ENCODE results near the gene UROS.

Gene UROS

GRCh38 chr10:125822878-125823662 lies at the start of gene UROS, which contains the start of gene BCCIP:
TSS of gene UROS (minus strand) at chr10:125823258. CDS start at chr10:125816499, 6,759 bp downstream.
TSS of gene BCCIP (plus strand) at chr10:125823546. CDS start at chr10:125823558, 12 bp downstream.
- DNase-seq, result peak; percentile 82

- no peak for DNase-seq
Observed at GRCh38 chr10:125871338-125871737, 48.3 kb upstream of the UROS start.

- DNase-seq, result no peak
Observed at GRCh38 chr10:125868372-125868975, 45.4 kb upstream of the UROS start.

- DNase-seq, result no peak
Observed at GRCh38 chr10:125866421-125867029, 43.5 kb upstream of the UROS start.

GRCh38 chr10:125865120-125865519 lies 42.1 kb upstream of the UROS start:
- no peak for DNase-seq

- no peak for DNase-seq
Observed at GRCh38 chr10:125859128-125859817, 36.2 kb upstream of the UROS start.

- no peak for DNase-seq
Observed at GRCh38 chr10:125857185-125857760, 34.2 kb upstream of the UROS start.

GRCh38 chr10:125852487-125852886 lies 29.4 kb upstream of the UROS start:
- no peak for DNase-seq

GRCh38 chr10:125850766-125851731 lies 28.0 kb upstream of the UROS start:
- DNase-seq, result no peak

- no peak for DNase-seq
Observed at GRCh38 chr10:125849448-125849847, 26.4 kb upstream of the UROS start.

- DNase-seq, result no peak
Observed at GRCh38 chr10:125848857-125849256, 25.8 kb upstream of the UROS start.

GRCh38 chr10:125848371-125848770 lies 25.3 kb upstream of the UROS start:
- DNase-seq, result no peak

- no peak for DNase-seq
Observed at GRCh38 chr10:125846894-125847293, 23.8 kb upstream of the UROS start.

GRCh38 chr10:125845617-125846016 lies 22.6 kb upstream of the UROS start:
- DNase-seq, result no peak

GRCh38 chr10:125844751-125845221 lies 21.7 kb upstream of the UROS start:
- no peak for DNase-seq

GRCh38 chr10:125843603-125844329 lies 20.7 kb upstream of the UROS start:
- DNase-seq, result no peak

- DNase-seq, result no peak
Observed at GRCh38 chr10:125840955-125841354, 17.9 kb upstream of the UROS start.

GRCh38 chr10:125840406-125840805 lies 17.3 kb upstream of the UROS start:
- no peak for DNase-seq

- no peak for DNase-seq
Observed at GRCh38 chr10:125838802-125839575, 15.9 kb upstream of the UROS start.

GRCh38 chr10:125836746-125837145 lies 13.7 kb upstream of the UROS start:
- no peak for DNase-seq

Data from 8988T (cell line).